ENCODE measurements around the gene MBNL2. TPM values are rescaled to one million over a fixed set of nuclear protein-coding genes. Genes with fewer than 3 reads are reported as not detected.

The MBNL2 gene
- polyA plus RNA-seq, 1 experiment: 27.4 TPM

DNA sequence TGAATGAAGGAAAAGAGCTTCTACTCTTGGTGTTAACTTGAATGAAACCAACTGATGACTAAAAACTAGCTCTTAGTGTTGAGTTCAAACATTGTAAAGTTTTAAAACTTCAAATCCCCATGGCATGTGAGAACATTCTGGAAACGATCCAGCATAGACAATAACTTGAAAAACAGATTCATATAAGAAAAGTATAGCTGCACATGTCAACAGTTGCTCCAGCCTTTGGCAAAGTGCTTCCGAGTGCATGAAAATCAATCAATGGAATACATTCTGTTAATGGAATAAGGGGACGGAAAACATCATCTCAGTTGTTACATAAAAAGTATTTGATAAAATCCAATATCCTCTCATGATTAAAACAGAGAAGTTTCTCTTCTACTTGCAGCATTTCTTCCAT is 89.8 kb downstream of the MBNL2 start:
- TF ChIP-seq CTCF (IDR thresholded peaks at IDR 0.05; ENCODE audit: insufficient read depth, low read depth, low read length): no peak
- no peak for DNase-seq (ENCODE audit: low read depth)
- POLR2A ChIA-PET: no interaction called here
- CTCF ChIA-PET: interaction anchor here (0.6 kb wide), 1 partner anchor 249 kb away, joined by 3 read pairs; no protein-coding TSS in a partner anchor
- Histone ChIP-seq H3K27me3 (ENCODE audit: control insufficient read depth, insufficient read depth, low read length) (no peaks in the 10 kb centered on the region), H3K36me3 (ENCODE audit: control insufficient read depth, insufficient read depth, low read length) (peaks cover 1% of the 10 kb centered on the region), H3K4me3 (ENCODE audit: low read depth, low read length) (no peak overlapping the region)

DNA sequence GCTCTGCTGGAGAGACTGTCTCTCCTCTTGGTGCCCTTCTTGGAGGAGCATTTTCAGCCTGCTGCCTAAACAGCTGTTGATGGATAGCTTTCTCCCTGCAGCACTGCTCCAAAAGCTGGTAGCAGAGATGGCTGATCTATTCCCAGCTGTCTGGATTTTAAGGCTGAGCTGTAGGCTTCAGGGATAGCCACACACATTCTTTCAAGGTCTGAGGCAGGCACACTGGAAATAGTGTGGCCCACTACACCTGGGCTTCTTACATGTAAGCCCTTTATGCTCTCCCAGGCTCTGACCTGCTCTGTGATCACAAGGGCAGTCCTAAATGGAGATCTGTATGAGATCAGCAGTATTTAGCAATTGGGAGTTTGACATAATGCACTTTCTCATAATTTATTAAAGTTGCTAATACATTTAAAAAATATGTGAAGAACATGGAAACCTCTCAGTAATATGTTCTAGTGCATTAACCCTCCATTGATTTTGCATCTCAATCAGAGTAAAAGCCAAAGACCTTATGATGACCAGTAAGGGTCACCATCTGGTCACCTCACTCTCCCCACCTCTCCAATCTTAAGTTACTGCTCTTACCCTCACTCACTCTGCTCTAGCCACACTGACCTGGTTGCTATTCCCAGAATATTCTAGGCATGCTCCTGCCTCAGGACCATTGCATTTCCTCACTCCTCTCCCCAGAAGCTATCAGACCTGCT is 91.6 kb downstream of the MBNL2 start:
- DNase-seq (ENCODE audit: low read depth): no peak
- H3K36me3 ChIP-seq (ENCODE audit: control insufficient read depth, insufficient read depth, low read length): peaks cover 3% of the 10 kb centered on the region
- H3K4me3 ChIP-seq (ENCODE audit: low read depth, low read length): no peak overlapping the region
- CTCF ChIA-PET: no interaction called here
- POLR2A ChIA-PET: no interaction called here
- no peak for TF ChIP-seq CTCF (IDR thresholded peaks at IDR 0.05; ENCODE audit: insufficient read depth, low read depth, low read length)
- H3K27me3 ChIP-seq (ENCODE audit: control insufficient read depth, insufficient read depth, low read length): no peaks in the 10 kb centered on the region

DNA sequence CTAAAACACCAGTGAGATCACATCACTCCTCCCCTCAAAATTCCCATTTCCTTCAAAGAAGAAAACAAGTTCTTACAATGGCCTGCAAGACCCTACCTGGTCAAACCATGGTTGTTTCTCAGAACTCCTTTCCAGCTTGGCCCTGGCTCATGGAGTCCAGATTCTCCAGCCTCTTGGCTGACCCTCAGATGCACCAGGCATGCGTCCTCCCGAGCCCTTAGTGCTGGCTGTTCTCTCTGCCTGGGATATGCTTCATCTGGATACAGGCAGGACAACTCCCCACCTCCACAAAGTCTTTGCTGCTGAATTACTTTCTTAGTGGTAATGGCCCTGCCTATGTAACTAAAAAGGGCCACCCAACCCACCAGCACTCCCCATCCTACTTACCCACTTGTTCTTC is 94.3 kb downstream of the MBNL2 start:
- POLR2A ChIA-PET: no interaction called here
- CTCF ChIA-PET: no interaction called here
- no peaks in the 10 kb centered on the region for H3K27me3 ChIP-seq (ENCODE audit: control insufficient read depth, insufficient read depth, low read length)
- H3K4me3 ChIP-seq (ENCODE audit: low read depth, low read length): no peak overlapping the region
- peaks cover 7% of the 10 kb centered on the region for H3K36me3 ChIP-seq (ENCODE audit: control insufficient read depth, insufficient read depth, low read length)
- TF ChIP-seq CTCF (IDR thresholded peaks at IDR 0.05; ENCODE audit: insufficient read depth, low read depth, low read length): no peak
- DNase-seq (ENCODE audit: low read depth): no peak

- CTCF ChIA-PET: interaction anchor here (1.2 kb wide), 1 partner anchor 94 kb away, joined by 3 read pairs; no protein-coding TSS in a partner anchor
- H3K27me3 ChIP-seq (ENCODE audit: control insufficient read depth, insufficient read depth, low read length): no peaks in the 10 kb centered on the region
- no peak overlapping the region for H3K4me3 ChIP-seq (ENCODE audit: low read depth, low read length)
- POLR2A ChIA-PET: no interaction called here
- no peak for TF ChIP-seq CTCF (IDR thresholded peaks at IDR 0.05; ENCODE audit: insufficient read depth, low read depth, low read length)
- DNase-seq (ENCODE audit: low read depth): no peak
- H3K36me3 ChIP-seq (ENCODE audit: control insufficient read depth, insufficient read depth, low read length): peaks cover 7% of the 10 kb centered on the region
These were observed 95.8 kb downstream of the MBNL2 start for GRCh38 chr13:97317933-97318332.

DNA sequence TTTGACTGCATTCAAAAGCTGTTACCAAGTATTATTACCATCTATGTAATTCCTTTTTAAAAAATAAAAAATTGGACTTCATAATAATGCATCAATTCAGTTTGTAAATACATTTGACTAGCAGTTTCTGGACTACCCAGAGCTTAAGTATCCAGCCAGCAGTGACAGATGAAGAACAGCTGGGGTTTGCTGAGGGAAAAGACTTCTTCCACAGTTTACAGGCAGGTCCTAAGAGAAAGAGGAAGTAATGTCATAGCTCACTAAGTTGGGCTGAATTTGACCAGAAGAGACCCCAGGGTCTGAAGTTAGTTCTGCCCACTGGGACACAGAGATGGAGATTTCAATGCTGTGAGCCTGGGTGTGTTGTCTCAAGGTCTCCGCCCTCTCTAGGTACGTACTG is 96.4 kb downstream of the MBNL2 start:
- no peak for DNase-seq (ENCODE audit: low read depth)
- CTCF ChIA-PET: interaction anchor here (1.2 to 1.3 kb wide), 2 partner anchors 37 to 95 kb away, joined by 3 to 4 read pairs; no protein-coding TSS in a partner anchor
- POLR2A ChIA-PET: no interaction called here

More for the DNA sequence above, 96.4 kb downstream of the MBNL2 start:
- no peak for TF ChIP-seq CTCF (IDR thresholded peaks at IDR 0.05; ENCODE audit: insufficient read depth, low read depth, low read length)
- Histone ChIP-seq H3K4me3 (ENCODE audit: low read depth, low read length) (no peak overlapping the region), H3K27me3 (ENCODE audit: control insufficient read depth, insufficient read depth, low read length) (no peaks in the 10 kb centered on the region), H3K36me3 (ENCODE audit: control insufficient read depth, insufficient read depth, low read length) (peaks cover 7% of the 10 kb centered on the region)
